HEK293 (cell line): ENCODE results near the gene MRS2.

ENCODE experiments used
- CTCF ChIA-PET: fragments of 350-600 bp; formaldehyde crosslinking; extraction: SDS; loops from one replicate; lab custom pipeline; 2021; ENCODE audit warnings: antibody characterized with exemption; lab: Yijun Ruan, JAX
- POLR2A ChIA-PET: fragments of 300-600 bp; formaldehyde crosslinking; extraction: SDS; loops from one replicate; lab custom pipeline; 2020; ENCODE audit warnings: antibody characterized with exemption, inconsistent platforms; lab: Yijun Ruan, JAX
- H3K27ac ChIP-seq: fragments of 200-500 bp; sonication (Bioruptor generic); 2 replicates; pipeline ENCODE4 v1.5.1; 2014; ENCODE audit warnings: low read depth, low read length, control low read depth, inconsistent platforms; ENCODE audit errors: extremely low read depth
- H3K36me3 ChIP-seq, 2 experiments: fragments of 200-500 bp in 1 of 2; sonication (Bioruptor generic) in 1 of 2; 1 replicate in 1 of 2; 2 replicates in 1 of 2; pipeline ENCODE4 v1.5.1; 2014 to 2017; ENCODE audit warnings: inconsistent platforms in 2 of 2, low read length in 2 of 2; ENCODE audit not compliant: control insufficient read depth in 2 of 2, insufficient read depth in 1 of 2
- H3K4me1 ChIP-seq: fragments of 200-500 bp; sonication (Bioruptor generic); 2 replicates; pipeline ENCODE4 v1.5.1; 2014; ENCODE audit warnings: mild to moderate bottlenecking, low read length, inconsistent platforms; ENCODE audit not compliant: control insufficient read depth, insufficient read depth
- H3K4me3 ChIP-seq: 2 replicates; pipeline ENCODE4 v1.5.1; 2011; ENCODE audit warnings: low read depth, mild to moderate bottlenecking, control low read depth, low read length, moderate library complexity
- H3K9me3 ChIP-seq: fragments of 200-500 bp; sonication (Bioruptor generic); 2 replicates; pipeline ENCODE4 v1.5.1; 2014; ENCODE audit warnings: low read depth, low read length, inconsistent platforms; ENCODE audit not compliant: control insufficient read depth, insufficient read depth
- BCL11B ChIP-seq: fragments of 450-650 bp; formaldehyde crosslinking; IDR thresholded peaks from 2 replicates; pipeline ENCODE4 v1.5.1; 2016; ENCODE audit warnings: low read depth, missing biosample characterization, missing genetic modification characterization
- GFI1B ChIP-seq: fragments of 450-650 bp; formaldehyde crosslinking; IDR thresholded peaks from 2 replicates; pipeline ENCODE4 v1.5.1; 2016; ENCODE audit warnings: missing biosample characterization, missing genetic modification characterization
- HIC1 ChIP-seq: fragments of 450-650 bp; formaldehyde crosslinking; IDR thresholded peaks from 2 replicates; pipeline ENCODE4 v1.5.1; 2016; ENCODE audit warnings: missing biosample characterization, missing genetic modification characterization
- HOXA7 ChIP-seq: sonication (generic); formaldehyde crosslinking; IDR thresholded peaks from 2 replicates; pipeline ENCODE4 v1.8.1; 2022; ENCODE audit warnings: missing genetic modification reagents, borderline replicate concordance
- KLF10 ChIP-seq: fragments of 450-650 bp; IDR thresholded peaks from 2 replicates; pipeline ENCODE4 v1.5.1; 2018; ENCODE audit warnings: missing biosample characterization, mild to moderate bottlenecking, missing genetic modification characterization
- KLF7 ChIP-seq: fragments of 450-650 bp; formaldehyde crosslinking; IDR thresholded peaks from 2 replicates; pipeline ENCODE4 v1.5.1; 2016; ENCODE audit warnings: missing biosample characterization, missing genetic modification characterization, borderline replicate concordance
- PATZ1 ChIP-seq: fragments of 450-650 bp; formaldehyde crosslinking; IDR thresholded peaks from 2 replicates; pipeline ENCODE4 v1.5.1; 2016; ENCODE audit warnings: missing biosample characterization, missing genetic modification characterization
- PRDM1 ChIP-seq: fragments of 450-650 bp; formaldehyde crosslinking; IDR thresholded peaks from 2 replicates; pipeline ENCODE4; 2016; ENCODE audit warnings: missing biosample characterization, missing genetic modification characterization
- PRDM10 ChIP-seq: fragments of 450-650 bp; formaldehyde crosslinking; IDR thresholded peaks from 2 replicates; pipeline ENCODE4 v1.5.1; 2016; ENCODE audit warnings: missing biosample characterization, missing genetic modification characterization
- PRDM4 ChIP-seq: fragments of 450-650 bp; formaldehyde crosslinking; IDR thresholded peaks from 2 replicates; pipeline ENCODE4 v1.5.1; 2017; ENCODE audit warnings: missing biosample characterization, missing genetic modification characterization
- REST ChIP-seq: fragments of 450-650 bp; formaldehyde crosslinking; IDR thresholded peaks from 2 replicates; pipeline ENCODE4 v1.5.1; 2016; ENCODE audit warnings: missing biosample characterization, missing genetic modification characterization
- SALL2 ChIP-seq: fragments of 450-650 bp; formaldehyde crosslinking; IDR thresholded peaks from 2 replicates; pipeline ENCODE4 v1.5.0; 2017; ENCODE audit warnings: missing biosample characterization, mild to moderate bottlenecking, missing genetic modification characterization, borderline replicate concordance
- SP2 ChIP-seq: fragments of 450-650 bp; formaldehyde crosslinking; IDR thresholded peaks from 2 replicates; pipeline ENCODE4 v1.5.1; 2016; ENCODE audit warnings: missing biosample characterization, missing genetic modification characterization
- SP3 ChIP-seq: fragments of 450-650 bp; formaldehyde crosslinking; IDR thresholded peaks from 2 replicates; pipeline ENCODE4 v1.5.1; 2016; ENCODE audit warnings: missing biosample characterization, missing genetic modification characterization
- ZBTB8A ChIP-seq: fragments of 450-650 bp; formaldehyde crosslinking; IDR thresholded peaks from 2 replicates; pipeline ENCODE4 v1.5.1; 2016; ENCODE audit warnings: missing biosample characterization, missing genetic modification characterization
- ZNF19 ChIP-seq: fragments of 450-650 bp; formaldehyde crosslinking; IDR thresholded peaks from 2 replicates; pipeline ENCODE4; 2016; ENCODE audit warnings: missing biosample characterization, missing genetic modification characterization, low read depth
- ZNF404 ChIP-seq: fragments of 450-650 bp; formaldehyde crosslinking; IDR thresholded peaks from 2 replicates; pipeline ENCODE4 v1.5.1; 2017; ENCODE audit warnings: missing biosample characterization, missing genetic modification characterization
- ZNF580 ChIP-seq: fragments of 450-650 bp; formaldehyde crosslinking; IDR thresholded peaks from 2 replicates; pipeline ENCODE4 v1.5.1; 2016; ENCODE audit warnings: missing biosample characterization, missing genetic modification characterization
- ZNF791 ChIP-seq: fragments of 450-650 bp; formaldehyde crosslinking; IDR thresholded peaks from 2 replicates; pipeline ENCODE4 v1.5.1; 2016; ENCODE audit warnings: missing biosample characterization, missing genetic modification characterization

Gene MRS2

GRCh38 chr6:24356310-24356973 is 46.3 kb upstream of the MRS2 start (continued):
- TF ChIP-seq PATZ1 (tag by site-specific recombination) (no peak), PRDM4 (tag by site-specific recombination) (peak; percentile 67), HOXA7 (CRISPR knock-in tag) (no peak), HIC1 (tag by site-specific recombination) (no peak)

- Histone ChIP-seq H3K36me3 (no peaks in the 10 kb centered on the region), H3K9me3 (no peaks in the 10 kb centered on the region), H3K27ac (peak within 1 kb of the TSS; percentile 65), H3K4me3 (peak within 1 kb of the TSS; percentile 70), H3K4me1 (peaks cover 10% of the 10 kb centered on the region)
- ChIA-PET CTCF (interaction anchor here (0.7 to 2.9 kb wide), 4 partner anchors 11 to 129 kb away, joined by 3 to 25 read pairs (median 10); no protein-coding TSS in a partner anchor), POLR2A (interaction anchor here (0.9 to 3.0 kb wide), 8 partner anchors 8 to 74 kb away, joined by 3 to 15 read pairs (median 4); partner anchors contain the start of gene MRS2)
- TF ChIP-seq KLF10 (no peak), ZNF791 (tag by site-specific recombination) (no peak), PRDM1 (peak; percentile 96), BCL11B (tag by site-specific recombination) (peak; percentile 39), PRDM10 (tag by site-specific recombination) (peak; percentile 93), ZNF404 (tag by site-specific recombination) (no peak), SP2 (tag by site-specific recombination) (peak; percentile 73), ZBTB8A (tag by site-specific recombination) (peak; percentile 53; the same call in 1 of the 2 replicates), KLF7 (tag by site-specific recombination) (peak; percentile 39; the same call in 1 of the 2 replicates), ZNF580 (tag by site-specific recombination) (peak; percentile 87), SP3 (tag by site-specific recombination) (peak; percentile 73), ZNF19 (tag by site-specific recombination) (no peak), SALL2 (tag by site-specific recombination) (no peak), REST (peak; percentile 46), GFI1B (no peak)
These were observed 45.2 kb upstream of the MRS2 start, which contains the start of gene DCDC2 for GRCh38 chr6:24357336-24358218. Gene DCDC2 (minus strand): TSS chr6:24358059. CDS start chr6:24357750, 309 bp downstream.
